GM23338 (cell line): ENCODE data around the gene PPP4C.

Experiments used
- CREB1 ChIP-seq: fragments of 250-450 bp; sonication (Bioruptor Pico); IDR thresholded peaks from 2 replicates; pipeline ENCODE4 v1.5.0; 2020; ENCODE audit warnings: low read depth, mild to moderate bottlenecking, moderate library complexity
- EZH2 ChIP-seq: fragments of 200-600 bp; sonication (generic); IDR thresholded peaks from one replicate; pipeline ENCODE4 v1.8.0; 2017; ENCODE audit warnings: antibody characterized with exemption, mild to moderate bottlenecking, low read depth; ENCODE audit not compliant: unreplicated experiment
- EZH2phosphoT487 ChIP-seq: fragments of 200-600 bp; sonication (generic); IDR thresholded peaks from one replicate; pipeline ENCODE4 v1.8.1; 2018; ENCODE audit warnings: antibody characterized with exemption; ENCODE audit not compliant: unreplicated experiment
- JUNB ChIP-seq: IDR thresholded peaks from one replicate; pipeline ENCODE4 v1.6.1; 2016; ENCODE audit warnings: antibody characterized with exemption; ENCODE audit not compliant: unreplicated experiment
- NANOG ChIP-seq: IDR thresholded peaks from 2 replicates; pipeline ENCODE4 v1.6.1; 2016; ENCODE audit warnings: antibody characterized with exemption, borderline replicate concordance
- POLR2AphosphoS5 ChIP-seq: IDR thresholded peaks from 2 replicates; pipeline ENCODE4 v1.6.1; 2016; ENCODE audit warnings: antibody characterized with exemption, low read depth
- STAT1 ChIP-seq: IDR thresholded peaks from one replicate; pipeline ENCODE4 v1.6.1; 2016; ENCODE audit warnings: antibody characterized with exemption; ENCODE audit not compliant: unreplicated experiment
- ZNF114 ChIP-seq: fragments of 250-450 bp; sonication (Bioruptor Pico); IDR thresholded peaks from 2 replicates; pipeline ENCODE4 v1.5.0; 2020; ENCODE audit warnings: mild to moderate bottlenecking, moderate library complexity
- ZNF331 ChIP-seq: fragments of 250-450 bp; sonication (Bioruptor Pico); IDR thresholded peaks from 2 replicates; pipeline ENCODE4 v1.5.0; 2020; ENCODE audit warnings: low read depth, mild to moderate bottlenecking, moderate library complexity
- TF ChIP-seq, protein P1 (sequence below), 2 experiments: fragments of 200-600 bp in 1 of 2; sonication (generic) in 1 of 2; conservative IDR thresholded peaks; 2 replicates each; pipeline versions ENCODE4 v1.5.1 to v1.6.1; 2016 to 2017; ENCODE audit warnings: antibody characterized with exemption in 2 of 2, low read depth in 2 of 2, mild to moderate bottlenecking in 2 of 2, moderate library complexity in 1 of 2
- TF ChIP-seq, protein P2 (sequence below): IDR thresholded peaks from 2 replicates; pipeline ENCODE4 v1.6.1; 2016; ENCODE audit warnings: antibody characterized with exemption
- TF ChIP-seq, protein P3 (sequence below): IDR thresholded peaks from one replicate; pipeline ENCODE4 v1.6.1; 2018; ENCODE audit warnings: antibody characterized with exemption; ENCODE audit not compliant: unreplicated experiment
- TF ChIP-seq, protein P4 (sequence below): fragments of 250-450 bp; sonication (Bioruptor Pico); IDR thresholded peaks from 2 replicates; pipeline ENCODE4 v1.5.0; 2020; ENCODE audit warnings: mild to moderate bottlenecking, moderate library complexity

DNA sequence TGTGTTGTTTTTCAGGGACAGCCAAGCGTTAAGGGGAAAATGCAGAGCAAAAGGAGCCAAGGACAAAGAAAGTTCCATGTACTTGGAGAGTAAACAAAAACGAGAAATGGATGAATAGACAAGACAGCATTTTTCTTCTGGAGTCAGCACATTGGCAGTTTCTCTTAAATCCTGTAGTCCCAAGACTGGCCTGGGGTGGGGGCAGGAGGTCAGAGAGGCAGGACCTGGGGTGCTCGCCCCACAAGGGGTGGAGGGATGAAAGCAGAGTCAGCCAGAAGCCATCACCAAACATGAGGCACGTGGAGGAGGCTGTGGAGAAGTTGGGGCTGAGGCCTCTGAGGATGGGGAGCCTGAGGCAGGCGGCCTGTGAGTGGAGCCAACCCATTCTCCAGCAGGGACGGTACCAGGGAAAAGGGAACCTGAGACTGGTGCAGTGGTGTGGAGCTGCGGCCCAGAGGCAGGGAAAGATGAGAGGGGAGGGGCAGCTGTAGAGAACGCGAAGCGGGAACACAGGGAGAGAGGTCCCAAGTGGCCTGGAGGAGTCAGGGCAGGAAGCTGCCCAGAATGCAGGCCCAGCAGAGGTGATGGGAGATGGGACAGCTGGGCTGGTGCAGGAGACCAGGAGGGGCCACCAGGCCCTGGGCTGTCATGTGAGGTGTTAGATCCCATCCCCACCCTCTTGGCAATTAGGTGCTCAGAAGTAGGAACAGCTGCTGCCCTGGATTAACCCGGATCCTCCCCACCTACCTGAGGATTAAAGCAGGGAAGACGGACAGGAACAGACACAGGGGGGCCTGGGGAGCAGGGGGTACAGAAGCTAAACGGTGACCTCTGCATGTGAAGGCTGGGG lies 48.0 kb upstream of the PPP4C start:
- TF ChIP-seq, protein P1, sequence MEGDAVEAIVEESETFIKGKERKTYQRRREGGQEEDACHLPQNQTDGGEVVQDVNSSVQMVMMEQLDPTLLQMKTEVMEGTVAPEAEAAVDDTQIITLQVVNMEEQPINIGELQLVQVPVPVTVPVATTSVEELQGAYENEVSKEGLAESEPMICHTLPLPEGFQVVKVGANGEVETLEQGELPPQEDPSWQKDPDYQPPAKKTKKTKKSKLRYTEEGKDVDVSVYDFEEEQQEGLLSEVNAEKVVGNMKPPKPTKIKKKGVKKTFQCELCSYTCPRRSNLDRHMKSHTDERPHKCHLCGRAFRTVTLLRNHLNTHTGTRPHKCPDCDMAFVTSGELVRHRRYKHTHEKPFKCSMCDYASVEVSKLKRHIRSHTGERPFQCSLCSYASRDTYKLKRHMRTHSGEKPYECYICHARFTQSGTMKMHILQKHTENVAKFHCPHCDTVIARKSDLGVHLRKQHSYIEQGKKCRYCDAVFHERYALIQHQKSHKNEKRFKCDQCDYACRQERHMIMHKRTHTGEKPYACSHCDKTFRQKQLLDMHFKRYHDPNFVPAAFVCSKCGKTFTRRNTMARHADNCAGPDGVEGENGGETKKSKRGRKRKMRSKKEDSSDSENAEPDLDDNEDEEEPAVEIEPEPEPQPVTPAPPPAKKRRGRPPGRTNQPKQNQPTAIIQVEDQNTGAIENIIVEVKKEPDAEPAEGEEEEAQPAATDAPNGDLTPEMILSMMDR (conservative IDR thresholded peaks at IDR 0.05; ENCODE audit: low read depth in 2 of 2), result no peak; a peak in 1 of 4 replicates
- TF ChIP-seq EZH2 (no peak), EZH2phosphoT487 (no peak), POLR2AphosphoS5 (no peak), CREB1 (CRISPR knock-in tag) (no peak), STAT1 (no peak), ZNF114 (CRISPR knock-in tag) (no peak), JUNB (no peak), ZNF331 (no peak), NANOG (no peak)
- TF ChIP-seq, protein P2, sequence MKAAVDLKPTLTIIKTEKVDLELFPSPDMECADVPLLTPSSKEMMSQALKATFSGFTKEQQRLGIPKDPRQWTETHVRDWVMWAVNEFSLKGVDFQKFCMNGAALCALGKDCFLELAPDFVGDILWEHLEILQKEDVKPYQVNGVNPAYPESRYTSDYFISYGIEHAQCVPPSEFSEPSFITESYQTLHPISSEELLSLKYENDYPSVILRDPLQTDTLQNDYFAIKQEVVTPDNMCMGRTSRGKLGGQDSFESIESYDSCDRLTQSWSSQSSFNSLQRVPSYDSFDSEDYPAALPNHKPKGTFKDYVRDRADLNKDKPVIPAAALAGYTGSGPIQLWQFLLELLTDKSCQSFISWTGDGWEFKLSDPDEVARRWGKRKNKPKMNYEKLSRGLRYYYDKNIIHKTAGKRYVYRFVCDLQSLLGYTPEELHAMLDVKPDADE, result no peak
- TF ChIP-seq, protein P3, sequence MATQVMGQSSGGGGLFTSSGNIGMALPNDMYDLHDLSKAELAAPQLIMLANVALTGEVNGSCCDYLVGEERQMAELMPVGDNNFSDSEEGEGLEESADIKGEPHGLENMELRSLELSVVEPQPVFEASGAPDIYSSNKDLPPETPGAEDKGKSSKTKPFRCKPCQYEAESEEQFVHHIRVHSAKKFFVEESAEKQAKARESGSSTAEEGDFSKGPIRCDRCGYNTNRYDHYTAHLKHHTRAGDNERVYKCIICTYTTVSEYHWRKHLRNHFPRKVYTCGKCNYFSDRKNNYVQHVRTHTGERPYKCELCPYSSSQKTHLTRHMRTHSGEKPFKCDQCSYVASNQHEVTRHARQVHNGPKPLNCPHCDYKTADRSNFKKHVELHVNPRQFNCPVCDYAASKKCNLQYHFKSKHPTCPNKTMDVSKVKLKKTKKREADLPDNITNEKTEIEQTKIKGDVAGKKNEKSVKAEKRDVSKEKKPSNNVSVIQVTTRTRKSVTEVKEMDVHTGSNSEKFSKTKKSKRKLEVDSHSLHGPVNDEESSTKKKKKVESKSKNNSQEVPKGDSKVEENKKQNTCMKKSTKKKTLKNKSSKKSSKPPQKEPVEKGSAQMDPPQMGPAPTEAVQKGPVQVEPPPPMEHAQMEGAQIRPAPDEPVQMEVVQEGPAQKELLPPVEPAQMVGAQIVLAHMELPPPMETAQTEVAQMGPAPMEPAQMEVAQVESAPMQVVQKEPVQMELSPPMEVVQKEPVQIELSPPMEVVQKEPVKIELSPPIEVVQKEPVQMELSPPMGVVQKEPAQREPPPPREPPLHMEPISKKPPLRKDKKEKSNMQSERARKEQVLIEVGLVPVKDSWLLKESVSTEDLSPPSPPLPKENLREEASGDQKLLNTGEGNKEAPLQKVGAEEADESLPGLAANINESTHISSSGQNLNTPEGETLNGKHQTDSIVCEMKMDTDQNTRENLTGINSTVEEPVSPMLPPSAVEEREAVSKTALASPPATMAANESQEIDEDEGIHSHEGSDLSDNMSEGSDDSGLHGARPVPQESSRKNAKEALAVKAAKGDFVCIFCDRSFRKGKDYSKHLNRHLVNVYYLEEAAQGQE, result no peak
- TF ChIP-seq, protein P4, sequence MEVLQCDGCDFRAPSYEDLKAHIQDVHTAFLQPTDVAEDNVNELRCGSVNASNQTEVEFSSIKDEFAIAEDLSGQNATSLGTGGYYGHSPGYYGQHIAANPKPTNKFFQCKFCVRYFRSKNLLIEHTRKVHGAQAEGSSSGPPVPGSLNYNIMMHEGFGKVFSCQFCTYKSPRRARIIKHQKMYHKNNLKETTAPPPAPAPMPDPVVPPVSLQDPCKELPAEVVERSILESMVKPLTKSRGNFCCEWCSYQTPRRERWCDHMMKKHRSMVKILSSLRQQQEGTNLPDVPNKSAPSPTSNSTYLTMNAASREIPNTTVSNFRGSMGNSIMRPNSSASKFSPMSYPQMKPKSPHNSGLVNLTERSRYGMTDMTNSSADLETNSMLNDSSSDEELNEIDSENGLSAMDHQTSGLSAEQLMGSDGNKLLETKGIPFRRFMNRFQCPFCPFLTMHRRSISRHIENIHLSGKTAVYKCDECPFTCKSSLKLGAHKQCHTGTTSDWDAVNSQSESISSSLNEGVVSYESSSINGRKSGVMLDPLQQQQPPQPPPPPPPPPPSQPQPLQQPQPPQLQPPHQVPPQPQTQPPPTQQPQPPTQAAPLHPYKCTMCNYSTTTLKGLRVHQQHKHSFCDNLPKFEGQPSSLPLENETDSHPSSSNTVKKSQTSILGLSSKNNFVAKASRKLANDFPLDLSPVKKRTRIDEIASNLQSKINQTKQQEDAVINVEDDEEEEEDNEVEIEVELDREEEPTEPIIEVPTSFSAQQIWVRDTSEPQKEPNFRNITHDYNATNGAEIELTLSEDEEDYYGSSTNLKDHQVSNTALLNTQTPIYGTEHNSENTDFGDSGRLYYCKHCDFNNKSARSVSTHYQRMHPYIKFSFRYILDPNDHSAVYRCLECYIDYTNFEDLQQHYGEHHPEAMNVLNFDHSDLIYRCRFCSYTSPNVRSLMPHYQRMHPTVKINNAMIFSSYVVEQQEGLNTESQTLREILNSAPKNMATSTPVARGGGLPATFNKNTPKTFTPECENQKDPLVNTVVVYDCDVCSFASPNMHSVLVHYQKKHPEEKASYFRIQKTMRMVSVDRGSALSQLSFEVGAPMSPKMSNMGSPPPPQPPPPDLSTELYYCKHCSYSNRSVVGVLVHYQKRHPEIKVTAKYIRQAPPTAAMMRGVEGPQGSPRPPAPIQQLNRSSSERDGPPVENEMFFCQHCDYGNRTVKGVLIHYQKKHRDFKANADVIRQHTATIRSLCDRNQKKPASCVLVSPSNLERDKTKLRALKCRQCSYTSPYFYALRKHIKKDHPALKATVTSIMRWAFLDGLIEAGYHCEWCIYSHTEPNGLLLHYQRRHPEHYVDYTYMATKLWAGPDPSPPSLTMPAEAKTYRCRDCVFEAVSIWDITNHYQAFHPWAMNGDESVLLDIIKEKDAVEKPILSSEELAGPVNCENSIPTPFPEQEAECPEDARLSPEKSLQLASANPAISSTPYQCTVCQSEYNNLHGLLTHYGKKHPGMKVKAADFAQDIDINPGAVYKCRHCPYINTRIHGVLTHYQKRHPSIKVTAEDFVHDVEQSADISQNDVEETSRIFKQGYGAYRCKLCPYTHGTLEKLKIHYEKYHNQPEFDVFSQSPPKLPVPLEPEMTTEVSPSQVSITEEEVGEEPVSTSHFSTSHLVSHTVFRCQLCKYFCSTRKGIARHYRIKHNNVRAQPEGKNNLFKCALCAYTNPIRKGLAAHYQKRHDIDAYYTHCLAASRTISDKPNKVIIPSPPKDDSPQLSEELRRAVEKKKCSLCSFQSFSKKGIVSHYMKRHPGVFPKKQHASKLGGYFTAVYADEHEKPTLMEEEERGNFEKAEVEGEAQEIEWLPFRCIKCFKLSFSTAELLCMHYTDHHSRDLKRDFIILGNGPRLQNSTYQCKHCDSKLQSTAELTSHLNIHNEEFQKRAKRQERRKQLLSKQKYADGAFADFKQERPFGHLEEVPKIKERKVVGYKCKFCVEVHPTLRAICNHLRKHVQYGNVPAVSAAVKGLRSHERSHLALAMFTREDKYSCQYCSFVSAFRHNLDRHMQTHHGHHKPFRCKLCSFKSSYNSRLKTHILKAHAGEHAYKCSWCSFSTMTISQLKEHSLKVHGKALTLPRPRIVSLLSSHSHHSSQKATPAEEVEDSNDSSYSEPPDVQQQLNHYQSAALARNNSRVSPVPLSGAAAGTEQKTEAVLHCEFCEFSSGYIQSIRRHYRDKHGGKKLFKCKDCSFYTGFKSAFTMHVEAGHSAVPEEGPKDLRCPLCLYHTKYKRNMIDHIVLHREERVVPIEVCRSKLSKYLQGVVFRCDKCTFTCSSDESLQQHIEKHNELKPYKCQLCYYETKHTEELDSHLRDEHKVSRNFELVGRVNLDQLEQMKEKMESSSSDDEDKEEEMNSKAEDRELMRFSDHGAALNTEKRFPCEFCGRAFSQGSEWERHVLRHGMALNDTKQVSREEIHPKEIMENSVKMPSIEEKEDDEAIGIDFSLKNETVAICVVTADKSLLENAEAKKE (CRISPR knock-in tag), result no peak
